Adrenal gland (tissue), 12 donors: ENCODE measurements around the gene FAM43A. TPM values are rescaled to one million over a fixed set of nuclear protein-coding genes. Genes with fewer than 3 reads are reported as not detected.

Experiments
- DNase-seq, 7 donors: peaks; one replicate each; pipeline ENCODE4 v3.0.0-alpha.2; 2019 to 2020
- H3K27ac ChIP-seq, 5 donors: fragments of 200-600 bp; sonication (generic) in 4 of 5; 1 replicate in 3 of 5; 2 replicates in 2 of 5; pipeline versions ENCODE4 v1.5.1 to v1.8.0; 2016 to 2020; ENCODE audit warnings: mild to moderate bottlenecking in 1 of 5
- H3K27me3 ChIP-seq: fragments of 200-600 bp; 2 replicates; pipeline ENCODE4 v1.8.0; 2021
- H3K36me3 ChIP-seq, 2 donors: fragments of 200-600 bp; replicated peaks in 1 of 2; 1 replicate in 1 of 2; 2 replicates in 1 of 2; pipeline versions ENCODE4 v1.5.1 to v1.8.0; 2018 to 2022
- H3K4me1 ChIP-seq, 2 donors: fragments of 200-600 bp; replicated peaks in 1 of 2; 1 replicate in 1 of 2; 2 replicates in 1 of 2; pipeline versions ENCODE4 v1.5.1 to v1.8.0; 2018 to 2021
- H3K4me3 ChIP-seq, 4 donors: fragments of 200-600 bp; sonication (generic) in 3 of 4; one replicate each; pipeline ENCODE4 v1.5.1; 2016 to 2018
- H3K9me3 ChIP-seq, 3 donors: fragments of 200-600 bp; sonication (generic) in 1 of 3; replicated peaks in 1 of 3; 1 replicate in 2 of 3; 2 replicates in 1 of 3; pipeline versions ENCODE4 v1.5.1 to v1.8.0; 2016 to 2021
- CTCF ChIP-seq, 6 experiments: fragments of 450-650 bp in 4 of 6; fragments of 200-600 bp in 2 of 6; sonication (generic) in 1 of 6; IDR thresholded peaks; 1 replicate in 5 of 6; 2 replicates in 1 of 6; pipeline versions ENCODE4 v1.5.1 to v1.8.0; 2016 to 2021; ENCODE audit warnings: antibody characterized with exemption in 6 of 6, mild to moderate bottlenecking in 2 of 6, moderate library complexity in 1 of 6
- POLR2A ChIP-seq, 2 donors: fragments of 450-650 bp; IDR thresholded peaks; one replicate each; pipeline ENCODE4 v1.6.1; 2017; ENCODE audit warnings: antibody characterized with exemption in 2 of 2, mild to moderate bottlenecking in 2 of 2, moderate library complexity in 1 of 2
- WGBS, 4 donors: extraction: QIAGEN DNeasy Blood & Tissue Kit in 2 of 4; methylation state at CpG; one replicate each; pipeline versions ENCODE4 v1.1.5 to v1.1.7; 2013 to 2017; 5-methylcytosine and 5-hydroxymethylcytosine counted together
- intact Hi-C, 2 donors: fragments of 100-400 bp; cut with DNase I; formaldehyde crosslinking; loops; one replicate each; pipeline versions ENCODE4 v1.14.1 to v1.15.0; 2022 to 2023
- polyA plus RNA-seq, 3 donors: library from polyadenylated mRNA; stranded (reverse); fragments of 200-250 nt in 2 of 3; fragments of 350-450 nt in 1 of 3; fragmentation: Illumina TruSeq in 1 of 3; extraction: RNeasy Lipid Tissue Mini Kit (QIAGEN cat#74804) in 1 of 3; gene quantifications; one replicate each; pipeline ENCODE4 v1.2.3, GENCODE V29; 2013 to 2014
- total RNA-seq, 9 donors: library from RNA; depleted of rRNA in 4 of 9; stranded (reverse); fragments of >200 nt in 4 of 9; fragments of 120-200 nt in 1 of 9; fragmentation: NEBNext Ultra II Directional in 1 of 9; extraction: Animal tissue kit (Norgen Biotek cat#: 25700) in 1 of 9; gene quantifications; one replicate each; pipeline versions ENCODE4 v1.1.0 to v1.2.4, GENCODE V29; 2013 to 2023
- donor health status: healthy with polysubstance abuse.
- donor health status: Bipolar disorder and iron deficiency.
- donor health status: DM: yes; HTN: yes; CAD: no.
- donor health status: DM: no; HTN: no; CAD: no.
- donor health status: DM: no; HTN: no; CAD: no.
- donor health status: DM: yes; HTN: yes; CAD: no.

Gene FAM43A
- total and polyA plus RNA-seq, 12 donors, result 0.99 to 18.7 (median 7.3) TPM

- intact Hi-C loops, result loop anchor here (5.0 to 10.0 kb wide), 2 partner anchors 421 to 838 kb away; no protein-coding TSS in a partner anchor
- 0 to 2% (median 1%) methylated on average over 17 to 29 of the region's 29 CpGs for WGBS, 4 donors
- Histone ChIP-seq H3K27me3 (peaks cover 10% of the 10 kb centered on the region), H3K27ac (peak overlapping the region in 3 of 5 donors; percentile 52 to 92 (median 82)), H3K4me1 (peaks cover 19 to 35% of the 10 kb centered on the region in 2 donors), H3K9me3 (no peaks in the 10 kb centered on the region), H3K4me3 (peak overlapping the region in 2 of 4 donors; percentile 49 to 62), H3K36me3 (no peaks in the 10 kb centered on the region)
- TF ChIP-seq POLR2A (IDR thresholded peaks at IDR 0.05), result no peak
- no peak for TF ChIP-seq CTCF (IDR thresholded peaks at IDR 0.05)
- DNase-seq, result peak in 1 of 7 donors; percentile 18
Measured at GRCh38 chr3:194686414-194686815, 732 bp downstream of the FAM43A start.

GRCh38 chr3:194686816-194687637, 1.3 kb downstream of the FAM43A start:
- H3K4me1 ChIP-seq, result peaks cover 19 to 35% of the 10 kb centered on the region in 2 donors
- peak overlapping the region in 3 of 5 donors; percentile 30 to 92 (median 82) for H3K27ac ChIP-seq
- WGBS, 4 donors, result 2 to 15% (median 5%) methylated on average over 6 to 86 of the region's 86 CpGs
- intact Hi-C loops, result loop anchor here (5.0 to 10.0 kb wide), 2 partner anchors 420 to 838 kb away; no protein-coding TSS in a partner anchor
- peaks cover 10% of the 10 kb centered on the region for H3K27me3 ChIP-seq
- TF ChIP-seq CTCF (IDR thresholded peaks at IDR 0.05) (no peak), POLR2A (IDR thresholded peaks at IDR 0.05) (no peak)
- H3K36me3 ChIP-seq, result no peaks in the 10 kb centered on the region
- peak overlapping the region in 2 of 4 donors; percentile 49 to 62 for H3K4me3 ChIP-seq
- no peaks in the 10 kb centered on the region for H3K9me3 ChIP-seq
- peak in 6 of 7 donors; percentile 22 to 59 (median 35) for DNase-seq

GRCh38 chr3:194687638-194688199, 2.0 kb downstream of the FAM43A start:
- no peaks in the 10 kb centered on the region for H3K9me3 ChIP-seq
- H3K27me3 ChIP-seq, result peaks cover 10% of the 10 kb centered on the region
- H3K36me3 ChIP-seq, result no peaks in the 10 kb centered on the region
- H3K27ac ChIP-seq, result peak overlapping the region in 4 of 5 donors; percentile 30 to 92 (median 67)
- H3K4me1 ChIP-seq, result peaks cover 19 to 31% of the 10 kb centered on the region in 2 donors
- H3K4me3 ChIP-seq, result peak overlapping the region in 2 of 4 donors; percentile 22 to 62
- WGBS, 4 donors, result 4 to 6% (median 5%) methylated on average over 11 to 57 of the region's 57 CpGs
- peak; percentile 35 to 83 (median 52) for DNase-seq
- TF ChIP-seq POLR2A (IDR thresholded peaks at IDR 0.05) (peak; percentile 31 to 37), CTCF (IDR thresholded peaks at IDR 0.05) (peak in 5 of 6 experiments; percentile 6 to 32 (median 19))
- intact Hi-C loops, result loop anchor here (5.0 to 10.0 kb wide), 2 partner anchors 420 to 837 kb away; no protein-coding TSS in a partner anchor

- WGBS, 4 donors, result 40 to 43% (median 42%) methylated on average over 10 to 16 of the region's 16 CpGs
- peaks cover 19 to 27% of the 10 kb centered on the region in 2 donors for H3K4me1 ChIP-seq
- no peaks in the 10 kb centered on the region for H3K9me3 ChIP-seq
- no peaks in the 10 kb centered on the region for H3K36me3 ChIP-seq
- H3K27me3 ChIP-seq, result peaks cover 10% of the 10 kb centered on the region
- peak overlapping the region in 4 of 5 donors; percentile 30 to 92 (median 67) for H3K27ac ChIP-seq
- peak in 3 of 7 donors; percentile 27 to 62 (median 33) for DNase-seq
- TF ChIP-seq POLR2A (IDR thresholded peaks at IDR 0.05) (no peak), CTCF (IDR thresholded peaks at IDR 0.05) (no peak)
- peak overlapping the region in 2 of 4 donors; percentile 22 to 62 for H3K4me3 ChIP-seq
- intact Hi-C loops, result loop anchor here (5.0 to 10.0 kb wide), 2 partner anchors 419 to 837 kb away; no protein-coding TSS in a partner anchor
Measured at GRCh38 chr3:194688200-194688740, 2.6 kb downstream of the FAM43A start.
